Measurements from ENCODE around the gene CTSC. TPM values are rescaled to one million over a fixed set of nuclear protein-coding genes. Genes with fewer than 3 reads are reported as not detected.

The CTSC gene
- total RNA-seq, 1 donor from 2014 or later, result 82.4 TPM

GRCh38 chr11:88344869-88345268, 7.3 kb upstream of the CTSC start:
- intact Hi-C loops (cut with micrococcal nuclease), result loop anchor here (1.0 kb wide), 1 partner anchor 9 kb away; no protein-coding TSS in a partner anchor
- no peak for DNase-seq (ENCODE audit: low spot score)
- no peak overlapping the region for H3K27ac Mint-ChIP-seq
- peaks cover 13% of the 10 kb centered on the region for H3K36me3 Mint-ChIP-seq (ENCODE audit: low read depth)
- H3K4me1 Mint-ChIP-seq (ENCODE audit: low read depth), result peaks cover 46% of the 10 kb centered on the region
- no peak overlapping the region for H3K4me3 Mint-ChIP-seq (ENCODE audit: low read depth)
- H3K9me3 Mint-ChIP-seq, result no peaks in the 10 kb centered on the region
- H3K27me3 Mint-ChIP-seq (ENCODE audit: low read depth), result no peaks in the 10 kb centered on the region

- no peak for DNase-seq (ENCODE audit: low spot score)
- no peak overlapping the region for H3K4me3 Mint-ChIP-seq (ENCODE audit: low read depth)
- intact Hi-C loops (cut with micrococcal nuclease), result no loop called here
- H3K36me3 Mint-ChIP-seq (ENCODE audit: low read depth), result peaks cover 9% of the 10 kb centered on the region
- no peaks in the 10 kb centered on the region for H3K27me3 Mint-ChIP-seq (ENCODE audit: low read depth)
- H3K4me1 Mint-ChIP-seq (ENCODE audit: low read depth), result peaks cover 59% of the 10 kb centered on the region
- no peak overlapping the region for H3K27ac Mint-ChIP-seq
- no peaks in the 10 kb centered on the region for H3K9me3 Mint-ChIP-seq
Observed at GRCh38 chr11:88341522-88342251, 4.2 kb upstream of the CTSC start.

DNA sequence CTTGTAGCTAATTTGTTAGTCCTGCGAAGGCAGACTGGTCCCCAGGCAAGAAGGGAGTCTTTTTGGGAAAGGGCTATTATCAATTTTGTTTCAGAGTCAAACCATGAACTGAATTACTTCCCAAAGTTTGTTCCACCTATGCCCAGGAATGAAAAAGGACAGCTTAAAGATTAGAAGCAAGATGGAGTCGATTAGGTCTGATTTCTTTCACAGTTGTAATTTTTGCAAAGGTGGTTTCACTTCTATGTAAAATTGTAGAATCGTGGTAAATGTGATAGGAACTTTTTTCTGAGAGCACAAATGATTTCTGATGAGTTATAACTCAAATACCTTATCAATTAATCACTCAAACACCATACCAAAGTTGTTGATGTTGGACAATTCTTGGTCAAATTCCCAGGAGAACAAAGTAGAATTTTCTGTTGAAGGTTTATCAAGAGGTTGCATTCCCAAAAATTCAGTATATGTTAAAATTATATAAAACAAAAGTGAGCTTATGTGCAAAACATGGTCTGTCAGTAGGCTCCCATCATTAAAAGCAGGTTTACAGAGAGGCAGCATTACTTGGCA, 2.9 kb upstream of the CTSC start:
- peaks cover 55% of the 10 kb centered on the region for H3K4me1 Mint-ChIP-seq (ENCODE audit: low read depth)
- DNase-seq (ENCODE audit: low spot score), result no peak
- H3K9me3 Mint-ChIP-seq, result no peaks in the 10 kb centered on the region
- no peak overlapping the region for H3K4me3 Mint-ChIP-seq (ENCODE audit: low read depth)
- H3K27ac Mint-ChIP-seq, result no peak overlapping the region
- peaks cover 11% of the 10 kb centered on the region for H3K36me3 Mint-ChIP-seq (ENCODE audit: low read depth)
- intact Hi-C loops (cut with micrococcal nuclease), result no loop called here
- H3K27me3 Mint-ChIP-seq (ENCODE audit: low read depth), result no peaks in the 10 kb centered on the region

DNA sequence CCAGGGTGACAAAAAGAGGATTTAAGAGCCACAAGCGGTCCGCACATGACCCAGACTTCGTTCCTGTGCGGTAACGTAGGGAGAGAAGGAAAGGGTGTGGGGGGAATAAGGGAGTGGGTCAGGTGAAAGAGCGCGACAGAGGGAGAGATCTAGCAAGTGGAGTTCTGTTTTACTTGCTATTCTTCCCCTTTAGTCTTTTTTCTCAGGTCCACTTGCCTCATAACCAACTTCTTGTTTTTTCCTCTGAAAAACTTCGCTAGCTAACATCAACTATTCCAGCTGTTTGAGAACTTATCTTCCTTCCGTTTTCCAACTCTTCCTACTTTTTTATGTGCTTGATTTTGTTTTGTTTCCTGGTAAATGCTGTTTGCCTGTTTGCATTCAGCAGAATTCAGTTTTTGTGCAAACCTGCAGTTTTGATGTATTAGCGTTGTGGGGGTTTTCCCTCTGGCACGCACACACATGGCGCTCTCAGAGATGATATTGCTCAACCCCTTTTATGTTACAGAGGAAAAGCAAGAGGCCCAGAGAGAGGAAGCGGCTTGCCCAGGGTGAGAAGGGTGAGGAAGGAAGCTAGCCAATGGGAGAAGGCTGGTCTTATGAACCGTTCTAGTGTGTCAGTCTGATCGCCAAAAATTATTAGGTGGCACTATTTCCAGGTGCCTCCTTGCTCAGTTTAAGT, 592 bp upstream of the CTSC start:
- peak; percentile 22 for DNase-seq (ENCODE audit: low spot score)
- intact Hi-C loops (cut with micrococcal nuclease), result loop anchor here (1.0 to 2.0 kb wide), 5 partner anchors 13 to 199 kb away; partner anchors contain the start of gene RAB38
- no peaks in the 10 kb centered on the region for H3K9me3 Mint-ChIP-seq
- H3K4me3 Mint-ChIP-seq (ENCODE audit: low read depth), result peak overlapping the region; percentile 96
- peak overlapping the region; percentile 96 for H3K27ac Mint-ChIP-seq
- no peaks in the 10 kb centered on the region for H3K27me3 Mint-ChIP-seq (ENCODE audit: low read depth)
- peaks cover 57% of the 10 kb centered on the region for H3K4me1 Mint-ChIP-seq (ENCODE audit: low read depth)
- peaks cover 31% of the 10 kb centered on the region for H3K36me3 Mint-ChIP-seq (ENCODE audit: low read depth)

DNA sequence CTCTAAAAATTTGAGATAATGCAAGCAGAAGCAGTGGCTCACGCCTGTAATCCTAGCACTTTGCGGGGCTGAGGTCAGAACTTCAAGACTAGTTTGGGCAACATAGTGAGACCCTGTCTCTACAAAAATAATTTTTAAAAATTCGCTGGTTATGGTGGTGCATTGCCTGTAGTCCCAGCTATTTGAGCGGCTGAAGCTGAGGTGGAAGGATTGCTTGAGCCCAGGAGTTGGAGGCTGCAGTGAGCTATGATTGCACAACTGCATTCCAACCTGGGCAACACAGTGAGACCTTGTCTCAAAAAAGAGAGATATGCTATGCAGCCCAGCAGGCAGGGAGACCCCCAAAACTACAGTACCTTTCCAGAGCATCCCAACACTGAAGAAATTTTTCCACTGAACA, 2.3 kb downstream of the CTSC start:
- H3K9me3 Mint-ChIP-seq, result no peaks in the 10 kb centered on the region
- DNase-seq (ENCODE audit: low spot score), result no peak
- intact Hi-C loops (cut with micrococcal nuclease), result no loop called here
- H3K4me3 Mint-ChIP-seq (ENCODE audit: low read depth), result peak overlapping the region; percentile 96
- H3K27ac Mint-ChIP-seq, result peak overlapping the region; percentile 43
- H3K36me3 Mint-ChIP-seq (ENCODE audit: low read depth), result peaks cover 54% of the 10 kb centered on the region
- peaks cover 55% of the 10 kb centered on the region for H3K4me1 Mint-ChIP-seq (ENCODE audit: low read depth)
- no peaks in the 10 kb centered on the region for H3K27me3 Mint-ChIP-seq (ENCODE audit: low read depth)

DNA sequence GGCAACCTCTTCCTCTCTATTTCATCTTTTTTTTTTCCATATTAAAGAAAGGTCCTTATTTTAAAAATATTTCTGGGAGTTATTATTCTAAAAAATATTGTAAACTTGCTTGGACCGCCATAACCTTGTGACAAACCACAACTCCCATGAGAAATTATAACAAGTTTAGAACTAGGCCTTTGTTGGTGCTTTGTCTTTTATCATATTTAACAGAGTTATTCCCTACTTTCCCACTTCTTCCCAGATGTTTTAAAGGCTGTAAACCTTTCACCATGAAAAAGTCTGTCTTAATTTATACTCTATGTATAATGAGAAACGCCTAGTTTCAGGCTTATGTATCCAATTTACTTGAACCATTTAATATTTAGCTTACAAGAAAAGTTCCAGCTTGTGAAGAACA, 3.7 kb downstream of the CTSC start:
- Mint-ChIP-seq H3K4me1 (ENCODE audit: low read depth) (peaks cover 55% of the 10 kb centered on the region), H3K27ac (no peak overlapping the region), H3K36me3 (ENCODE audit: low read depth) (peaks cover 63% of the 10 kb centered on the region), H3K9me3 (no peaks in the 10 kb centered on the region), H3K27me3 (ENCODE audit: low read depth) (no peaks in the 10 kb centered on the region), H3K4me3 (ENCODE audit: low read depth) (peak overlapping the region; percentile 37)
- intact Hi-C loops (cut with micrococcal nuclease), result no loop called here
- no peak for DNase-seq (ENCODE audit: low spot score)

DNA sequence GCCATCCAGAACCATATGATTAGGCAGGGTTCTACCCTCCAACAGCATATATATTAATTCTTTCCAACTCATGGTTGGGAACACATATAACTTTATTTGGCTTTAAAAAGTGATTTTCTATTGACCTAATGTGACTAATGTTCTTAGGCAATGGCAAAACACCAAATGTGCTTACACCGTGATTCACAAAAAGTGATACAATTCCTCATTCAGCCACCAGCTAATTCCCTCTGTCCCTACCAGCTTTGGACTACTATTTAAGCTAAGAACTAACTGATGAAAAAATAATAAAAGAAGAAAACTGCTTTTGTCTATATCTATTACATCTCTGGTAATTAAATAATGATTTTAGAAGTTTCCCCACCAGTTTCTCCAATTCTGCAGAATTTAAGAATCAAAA, 4.7 kb downstream of the CTSC start:
- no peak for DNase-seq (ENCODE audit: low spot score)
- Mint-ChIP-seq H3K9me3 (no peaks in the 10 kb centered on the region), H3K4me3 (ENCODE audit: low read depth) (no peak overlapping the region), H3K27ac (no peak overlapping the region), H3K4me1 (ENCODE audit: low read depth) (peaks cover 54% of the 10 kb centered on the region), H3K36me3 (ENCODE audit: low read depth) (peaks cover 72% of the 10 kb centered on the region), H3K27me3 (ENCODE audit: low read depth) (no peaks in the 10 kb centered on the region)
- intact Hi-C loops (cut with micrococcal nuclease), result no loop called here

GRCh38 chr11:88330826-88331428, 6.6 kb downstream of the CTSC start:
- Mint-ChIP-seq H3K4me1 (ENCODE audit: low read depth) (peaks cover 66% of the 10 kb centered on the region), H3K36me3 (ENCODE audit: low read depth) (peaks cover 89% of the 10 kb centered on the region), H3K9me3 (no peaks in the 10 kb centered on the region), H3K4me3 (ENCODE audit: low read depth) (no peak overlapping the region), H3K27ac (no peak overlapping the region), H3K27me3 (ENCODE audit: low read depth) (no peaks in the 10 kb centered on the region)
- intact Hi-C loops (cut with micrococcal nuclease), result no loop called here
- DNase-seq (ENCODE audit: low spot score), result no peak

DNA sequence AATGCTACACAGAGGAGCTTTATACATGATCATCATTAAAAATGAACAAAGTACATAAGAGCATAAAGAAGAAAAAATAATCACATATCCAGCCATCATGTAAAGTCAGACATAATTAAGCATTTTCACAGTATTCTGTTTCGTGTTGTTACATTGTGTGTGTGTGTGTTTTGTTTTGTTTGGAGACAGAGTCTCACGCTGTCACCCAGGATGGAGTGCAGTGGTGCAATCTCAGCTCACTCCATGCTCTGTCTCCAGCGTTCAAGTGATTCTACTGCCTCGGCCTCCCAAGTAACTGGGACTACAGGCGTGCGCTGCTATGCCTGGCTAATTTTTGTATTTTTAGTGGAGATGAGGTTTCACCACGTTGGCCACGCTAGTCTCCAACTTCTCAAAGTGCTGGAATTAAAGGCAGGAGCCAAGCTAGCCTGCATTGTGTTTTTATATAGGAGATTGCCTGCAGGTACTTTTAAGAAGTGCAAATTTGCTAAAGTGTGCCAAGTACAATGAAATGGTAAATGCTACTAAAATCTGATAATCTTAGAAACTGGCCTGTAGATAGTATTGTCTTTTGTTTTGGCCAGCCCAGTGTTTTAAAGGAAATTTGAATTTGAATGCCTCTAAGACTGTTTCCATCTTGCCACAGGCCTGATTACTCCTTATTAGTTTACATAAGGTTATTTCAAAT, 7.8 kb downstream of the CTSC start:
- no peak for DNase-seq (ENCODE audit: low spot score)
- H3K27me3 Mint-ChIP-seq (ENCODE audit: low read depth), result no peaks in the 10 kb centered on the region
- peaks cover 69% of the 10 kb centered on the region for H3K4me1 Mint-ChIP-seq (ENCODE audit: low read depth)
- H3K4me3 Mint-ChIP-seq (ENCODE audit: low read depth), result no peak overlapping the region
- H3K9me3 Mint-ChIP-seq, result no peaks in the 10 kb centered on the region
- no peak overlapping the region for H3K27ac Mint-ChIP-seq
- intact Hi-C loops (cut with micrococcal nuclease), result no loop called here
- peaks cover 91% of the 10 kb centered on the region for H3K36me3 Mint-ChIP-seq (ENCODE audit: low read depth)

GRCh38 chr11:88327462-88328143, 9.9 kb downstream of the CTSC start:
- H3K27ac Mint-ChIP-seq, result no peak overlapping the region
- peaks cover 77% of the 10 kb centered on the region for H3K4me1 Mint-ChIP-seq (ENCODE audit: low read depth)
- H3K9me3 Mint-ChIP-seq, result no peaks in the 10 kb centered on the region
- no peak overlapping the region for H3K4me3 Mint-ChIP-seq (ENCODE audit: low read depth)
- no peaks in the 10 kb centered on the region for H3K27me3 Mint-ChIP-seq (ENCODE audit: low read depth)
- peaks cover 94% of the 10 kb centered on the region for H3K36me3 Mint-ChIP-seq (ENCODE audit: low read depth)
- intact Hi-C loops (cut with micrococcal nuclease), result no loop called here
- no peak for DNase-seq (ENCODE audit: low spot score)

DNA sequence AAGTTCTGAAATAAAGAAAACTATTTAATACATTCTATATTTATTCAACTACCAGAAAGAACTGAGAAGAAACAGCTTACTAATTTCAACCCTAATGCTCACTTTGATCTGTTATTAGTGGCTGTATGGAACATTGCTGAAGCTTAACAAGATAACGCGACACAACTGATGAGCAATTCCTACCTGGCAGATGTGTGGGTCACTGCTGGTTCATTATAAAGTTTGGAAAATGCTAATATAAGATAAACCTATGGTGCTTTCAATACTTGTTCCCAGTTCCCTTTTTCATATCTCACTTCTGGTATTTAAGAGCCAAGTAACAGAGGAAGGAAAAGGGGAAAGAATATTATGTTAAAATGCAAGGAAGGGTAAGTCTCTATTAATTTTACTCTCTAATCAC, 10.5 kb downstream of the CTSC start:
- H3K27ac Mint-ChIP-seq, result no peak overlapping the region

GRCh38 chr11:88326099-88326498, 11.4 kb downstream of the CTSC start:
- no peak overlapping the region for H3K27ac Mint-ChIP-seq
- H3K36me3 Mint-ChIP-seq (ENCODE audit: low read depth), result peaks cover 96% of the 10 kb centered on the region
- H3K9me3 Mint-ChIP-seq, result no peaks in the 10 kb centered on the region
- intact Hi-C loops (cut with micrococcal nuclease), result no loop called here
- H3K4me3 Mint-ChIP-seq (ENCODE audit: low read depth), result no peak overlapping the region
- no peaks in the 10 kb centered on the region for H3K27me3 Mint-ChIP-seq (ENCODE audit: low read depth)
- DNase-seq (ENCODE audit: low spot score), result no peak
- peaks cover 81% of the 10 kb centered on the region for H3K4me1 Mint-ChIP-seq (ENCODE audit: low read depth)

More for the DNA sequence above, 10.5 kb downstream of the CTSC start:
- no peaks in the 10 kb centered on the region for H3K27me3 Mint-ChIP-seq (ENCODE audit: low read depth)
- H3K36me3 Mint-ChIP-seq (ENCODE audit: low read depth), result peaks cover 96% of the 10 kb centered on the region
- H3K9me3 Mint-ChIP-seq, result no peaks in the 10 kb centered on the region
- intact Hi-C loops (cut with micrococcal nuclease), result no loop called here
- DNase-seq (ENCODE audit: low spot score), result no peak
- peaks cover 80% of the 10 kb centered on the region for H3K4me1 Mint-ChIP-seq (ENCODE audit: low read depth)
- no peak overlapping the region for H3K4me3 Mint-ChIP-seq (ENCODE audit: low read depth)
